Measurements from ENCODE around the gene PCSK4. TPM values are rescaled to one million over a fixed set of nuclear protein-coding genes. Genes with fewer than 3 reads are reported as not detected.

The PCSK4 gene
- total RNA-seq, 1 donor from 2014 or later = 8.4 TPM

DNA sequence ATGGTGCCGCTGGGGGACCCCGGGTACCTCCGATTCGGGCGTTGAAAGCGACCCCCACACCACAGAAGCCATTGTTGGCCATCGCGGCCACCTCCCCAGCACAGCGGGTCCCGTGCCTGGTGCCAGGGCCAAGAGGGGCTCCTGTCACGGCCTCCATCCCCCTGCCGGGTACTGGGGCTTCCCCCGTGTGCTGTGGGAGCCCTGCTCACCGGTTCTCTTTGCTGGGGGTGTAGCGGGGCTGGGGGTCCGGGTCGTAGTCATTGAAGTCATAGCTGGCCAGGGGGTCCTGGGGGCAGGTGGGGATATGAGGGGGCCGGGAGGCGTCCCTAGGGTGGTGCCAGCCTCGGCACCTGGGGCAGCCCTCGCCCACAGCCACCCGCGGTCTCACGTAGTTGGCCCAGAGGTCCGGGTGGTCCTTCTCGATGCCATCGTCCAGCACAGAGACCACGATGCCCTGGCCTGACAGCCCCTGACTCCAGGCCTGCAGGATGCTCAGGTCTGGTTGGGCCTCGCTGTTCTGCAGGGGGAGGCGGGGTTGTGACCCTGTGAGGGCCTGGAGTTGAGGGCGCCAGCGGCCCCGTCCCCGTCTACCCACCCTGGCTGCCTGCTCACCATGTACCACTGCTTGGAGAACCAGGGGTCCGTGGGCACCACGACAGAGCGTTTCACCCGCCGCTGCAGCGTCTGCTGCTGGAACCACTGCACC, 2.4 kb downstream of the PCSK4 start:
- Mint-ChIP-seq H3K27me3 (ENCODE audit: unreplicated experiment) (peaks cover 14% of the 10 kb centered on the region), H3K36me3 (ENCODE audit: low read depth, unreplicated experiment) (no peaks in the 10 kb centered on the region), H3K27ac (ENCODE audit: unreplicated experiment) (no peak overlapping the region), H3K9me3 (ENCODE audit: unreplicated experiment) (no peaks in the 10 kb centered on the region), H3K4me3 (ENCODE audit: unreplicated experiment) (no peak overlapping the region), H3K4me1 (ENCODE audit: unreplicated experiment) (peaks cover 2% of the 10 kb centered on the region)
- TF ChIP-seq, protein P1, sequence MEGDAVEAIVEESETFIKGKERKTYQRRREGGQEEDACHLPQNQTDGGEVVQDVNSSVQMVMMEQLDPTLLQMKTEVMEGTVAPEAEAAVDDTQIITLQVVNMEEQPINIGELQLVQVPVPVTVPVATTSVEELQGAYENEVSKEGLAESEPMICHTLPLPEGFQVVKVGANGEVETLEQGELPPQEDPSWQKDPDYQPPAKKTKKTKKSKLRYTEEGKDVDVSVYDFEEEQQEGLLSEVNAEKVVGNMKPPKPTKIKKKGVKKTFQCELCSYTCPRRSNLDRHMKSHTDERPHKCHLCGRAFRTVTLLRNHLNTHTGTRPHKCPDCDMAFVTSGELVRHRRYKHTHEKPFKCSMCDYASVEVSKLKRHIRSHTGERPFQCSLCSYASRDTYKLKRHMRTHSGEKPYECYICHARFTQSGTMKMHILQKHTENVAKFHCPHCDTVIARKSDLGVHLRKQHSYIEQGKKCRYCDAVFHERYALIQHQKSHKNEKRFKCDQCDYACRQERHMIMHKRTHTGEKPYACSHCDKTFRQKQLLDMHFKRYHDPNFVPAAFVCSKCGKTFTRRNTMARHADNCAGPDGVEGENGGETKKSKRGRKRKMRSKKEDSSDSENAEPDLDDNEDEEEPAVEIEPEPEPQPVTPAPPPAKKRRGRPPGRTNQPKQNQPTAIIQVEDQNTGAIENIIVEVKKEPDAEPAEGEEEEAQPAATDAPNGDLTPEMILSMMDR (IDR thresholded peaks at IDR 0.05; ENCODE audit: unreplicated experiment) = no peak
- no peak for DNase-seq (ENCODE audit: low spot score)

- no peak for DNase-seq (ENCODE audit: low spot score)
- Mint-ChIP-seq H3K9me3 (ENCODE audit: unreplicated experiment) (no peaks in the 10 kb centered on the region), H3K36me3 (ENCODE audit: low read depth, unreplicated experiment) (no peaks in the 10 kb centered on the region), H3K4me3 (ENCODE audit: unreplicated experiment) (no peak overlapping the region), H3K4me1 (ENCODE audit: unreplicated experiment) (peaks cover 2% of the 10 kb centered on the region), H3K27me3 (ENCODE audit: unreplicated experiment) (peaks cover 11% of the 10 kb centered on the region), H3K27ac (ENCODE audit: unreplicated experiment) (no peak overlapping the region)
- TF ChIP-seq, protein P1 (IDR thresholded peaks at IDR 0.05; ENCODE audit: unreplicated experiment) = no peak
These were observed 3.2 kb downstream of the PCSK4 start for GRCh38 chr19:1486720-1487575.

GRCh38 chr19:1483979-1484428, 6.1 kb downstream of the PCSK4 start:
- H3K9me3 Mint-ChIP-seq (ENCODE audit: unreplicated experiment) = no peaks in the 10 kb centered on the region
- DNase-seq (ENCODE audit: low spot score) = no peak
- TF ChIP-seq, protein P1 (IDR thresholded peaks at IDR 0.05; ENCODE audit: unreplicated experiment) = no peak
- H3K36me3 Mint-ChIP-seq (ENCODE audit: low read depth, unreplicated experiment) = peaks cover 5% of the 10 kb centered on the region
- peaks cover 6% of the 10 kb centered on the region for H3K27me3 Mint-ChIP-seq (ENCODE audit: unreplicated experiment)
- no peak overlapping the region for H3K27ac Mint-ChIP-seq (ENCODE audit: unreplicated experiment)
- H3K4me1 Mint-ChIP-seq (ENCODE audit: unreplicated experiment) = peaks cover 8% of the 10 kb centered on the region
- no peak overlapping the region for H3K4me3 Mint-ChIP-seq (ENCODE audit: unreplicated experiment)

DNA sequence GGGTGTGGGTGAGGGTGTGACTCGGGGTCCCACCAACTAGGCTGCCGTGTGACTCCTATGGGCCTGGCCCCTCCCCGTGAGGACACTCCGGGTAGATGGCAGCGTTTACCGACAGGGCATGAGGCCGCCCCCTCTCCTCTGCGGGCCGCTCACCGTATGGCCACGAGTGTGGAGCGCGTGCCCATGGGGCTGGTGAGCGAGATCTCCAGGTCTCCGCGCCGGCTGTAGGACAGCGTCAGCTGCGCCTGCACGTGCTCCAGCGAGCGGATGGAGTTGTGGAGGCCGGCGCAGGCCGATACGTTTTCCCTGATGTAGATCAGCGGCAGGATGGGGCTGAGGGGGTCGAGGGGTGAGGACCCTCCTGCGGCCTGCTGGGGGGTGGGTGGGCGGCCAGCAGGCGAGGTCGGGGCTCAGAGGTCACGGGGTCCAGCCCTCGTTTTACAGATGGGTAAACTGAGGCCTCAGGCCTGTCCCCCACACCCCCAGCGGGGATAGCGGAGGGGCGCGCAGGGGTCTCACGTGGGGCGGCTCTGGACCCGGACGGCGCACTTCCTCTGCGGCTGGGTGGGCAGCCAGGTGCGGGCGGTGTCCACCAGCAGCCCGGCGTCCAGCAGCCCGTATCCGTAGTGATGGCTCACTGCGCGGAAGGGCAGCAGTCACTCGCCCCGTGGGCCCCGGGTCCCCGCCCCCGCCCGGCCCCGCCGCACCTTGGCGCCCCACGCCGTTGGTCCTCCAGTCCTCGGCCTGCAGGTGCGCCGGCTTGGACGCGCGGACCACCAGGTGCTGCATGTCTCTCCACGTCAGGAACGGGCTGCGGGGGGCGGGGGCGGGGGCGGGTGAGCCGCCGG, 6.8 kb downstream of the PCSK4 start:
- Mint-ChIP-seq H3K4me3 (ENCODE audit: unreplicated experiment) (no peak overlapping the region), H3K27me3 (ENCODE audit: unreplicated experiment) (peaks cover 5% of the 10 kb centered on the region), H3K4me1 (ENCODE audit: unreplicated experiment) (peaks cover 8% of the 10 kb centered on the region), H3K9me3 (ENCODE audit: unreplicated experiment) (no peaks in the 10 kb centered on the region), H3K27ac (ENCODE audit: unreplicated experiment) (no peak overlapping the region), H3K36me3 (ENCODE audit: low read depth, unreplicated experiment) (peaks cover 5% of the 10 kb centered on the region)
- TF ChIP-seq, protein P1 (IDR thresholded peaks at IDR 0.05; ENCODE audit: unreplicated experiment) = no peak
- no peak for DNase-seq (ENCODE audit: low spot score)
